Renal cortex interstitium (tissue), 15 donors: ENCODE results near the gene ATF1. TPM values are rescaled to one million over a fixed set of nuclear protein-coding genes. Genes with fewer than 3 reads are reported as not detected.

Source experiments
- DNase-seq, 11 donors: peaks; one replicate each; pipeline ENCODE4 v3.0.0-alpha.2; 2013; ENCODE audit warnings: low read depth in 9 of 11, low spot score in 4 of 11; ENCODE audit errors: extremely low read depth in 1 of 11
- long read RNA-seq, 16 experiments: transcript quantifications; one replicate each; lab custom pipeline, GENCODE V29; 2026
- polyA plus RNA-seq, 3 donors: library from polyadenylated mRNA; unstranded; fragments of 120-200 nt; gene quantifications; one replicate each; pipeline ENCODE4 v1.2.1, GENCODE V29; 2013; ENCODE audit not compliant: insufficient read length in 3 of 3

Gene ATF1
- polyA plus RNA-seq, result 10 to 100 TPM; 43.7 to 47.5 (median 43.9) TPM
- long read RNA-seq, donor 1, partial matches to known transcripts, result 0 of 2 reads
- long read RNA-seq, donor 1, other reads (novel, unspliced or antisense), result 0 of 2 reads
- long read RNA-seq, donor 2, transcript ATF1-201 (7 exons, 2,181 nt), result major isoform, 5 of 5 reads
- long read RNA-seq, donor 2, partial matches to known transcripts, result 0 of 5 reads
- long read RNA-seq, donor 2, other reads (novel, unspliced or antisense), result 0 of 5 reads
- long read RNA-seq, donor 3, transcript ATF1-201 (7 exons, 2,181 nt), result major isoform, 11 of 11 reads
- long read RNA-seq, donor 3, partial matches to known transcripts, result 0 of 11 reads
- long read RNA-seq, donor 3, other reads (novel, unspliced or antisense), result 0 of 11 reads
- long read RNA-seq, donor 4, transcript ATF1-201 (7 exons, 2,181 nt), result major isoform, 5 of 5 reads
- long read RNA-seq, donor 4, partial matches to known transcripts, result 0 of 5 reads
- long read RNA-seq, donor 4, other reads (novel, unspliced or antisense), result 0 of 5 reads
- long read RNA-seq, donor 5, result 0 reads
- long read RNA-seq, donor 6, transcript ATF1-201 (7 exons, 2,181 nt), result major isoform, 8 of 8 reads
- long read RNA-seq, donor 6, partial matches to known transcripts, result 0 of 8 reads
- long read RNA-seq, donor 6, other reads (novel, unspliced or antisense), result 0 of 8 reads
- long read RNA-seq, donor 7, partial matches to known transcripts, result 6 of 9 reads
- long read RNA-seq, donor 7, other reads (novel, unspliced or antisense), result 0 of 9 reads
- long read RNA-seq, donor 8, transcript ATF1-201 (7 exons, 2,181 nt), result major isoform, 12 of 12 reads
- long read RNA-seq, donor 8, partial matches to known transcripts, result 0 of 12 reads
- long read RNA-seq, donor 8, other reads (novel, unspliced or antisense), result 0 of 12 reads
- long read RNA-seq, donor 9, transcript ATF1-201 (7 exons, 2,181 nt), result major isoform, 8 of 8 reads
- long read RNA-seq, donor 9, partial matches to known transcripts, result 0 of 8 reads
- long read RNA-seq, donor 9, other reads (novel, unspliced or antisense), result 0 of 8 reads
- long read RNA-seq, donor 10, transcript ATF1-201 (7 exons, 2,181 nt), result major isoform, 8 of 14 reads
- long read RNA-seq, donor 10, partial matches to known transcripts, result 6 of 14 reads
- long read RNA-seq, donor 10, other reads (novel, unspliced or antisense), result 0 of 14 reads
- long read RNA-seq, donor 11, transcript ATF1-201 (7 exons, 2,181 nt), result major isoform, 10 of 10 reads
- long read RNA-seq, donor 11, partial matches to known transcripts, result 0 of 10 reads
- long read RNA-seq, donor 11, other reads (novel, unspliced or antisense), result 0 of 10 reads
- long read RNA-seq, donor 12, partial matches to known transcripts, result 0 of 3 reads
- long read RNA-seq, donor 12, other reads (novel, unspliced or antisense), result 0 of 3 reads
- long read RNA-seq, donor 13, result 0 reads
- long read RNA-seq, donor 14, partial matches to known transcripts, result 0 of 3 reads
- long read RNA-seq, donor 14, other reads (novel, unspliced or antisense), result 0 of 3 reads
- long read RNA-seq, donor 15, partial matches to known transcripts, result 0 of 4 reads
- long read RNA-seq, donor 15, other reads (novel, unspliced or antisense), result 0 of 4 reads
- long read RNA-seq, donor 16, transcript ATF1-201 (7 exons, 2,181 nt), result major isoform, 16 of 16 reads
- long read RNA-seq, donor 16, partial matches to known transcripts, result 0 of 16 reads
- long read RNA-seq, donor 16, other reads (novel, unspliced or antisense), result 0 of 16 reads

DNA sequence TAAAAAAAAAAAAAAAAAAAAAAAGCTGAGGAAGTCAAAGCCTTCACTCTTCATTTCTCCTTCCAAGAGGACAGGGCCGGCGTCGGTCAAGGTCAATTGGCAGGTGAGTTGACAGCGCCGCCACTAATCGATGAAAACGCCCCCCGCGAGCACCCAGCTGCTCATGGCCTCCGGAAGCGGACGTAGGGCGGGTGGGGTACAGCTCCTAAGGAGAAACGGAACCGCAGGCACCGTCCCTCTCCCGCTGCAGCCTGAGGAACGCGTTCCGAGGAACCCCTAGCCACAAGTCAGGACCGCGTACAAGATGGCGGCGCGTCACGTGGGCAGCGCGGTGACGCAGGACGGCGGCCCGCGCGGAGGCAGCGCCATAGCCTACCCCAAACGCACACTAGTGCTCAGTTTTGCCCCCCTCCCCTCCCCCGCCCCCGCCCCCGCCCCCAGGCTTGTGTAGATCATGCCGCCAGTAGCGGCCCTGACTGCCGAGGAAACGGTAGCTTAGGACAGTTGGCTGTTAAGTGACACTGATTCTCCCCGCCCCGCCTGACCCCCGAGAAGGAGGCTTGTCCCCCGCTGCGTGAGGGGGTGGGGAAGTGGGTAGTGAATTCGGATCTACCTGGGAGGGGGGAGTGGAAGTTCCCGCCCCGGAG, at the start of gene ATF1:
Gene ATF1 (plus strand): TSS at position 463 of the 647 bp plus-strand sequence. CDS start 16,045 bp downstream, outside the sequence.
- DNase-seq, result peak; percentile 80 to 91 (median 87)

DNA sequence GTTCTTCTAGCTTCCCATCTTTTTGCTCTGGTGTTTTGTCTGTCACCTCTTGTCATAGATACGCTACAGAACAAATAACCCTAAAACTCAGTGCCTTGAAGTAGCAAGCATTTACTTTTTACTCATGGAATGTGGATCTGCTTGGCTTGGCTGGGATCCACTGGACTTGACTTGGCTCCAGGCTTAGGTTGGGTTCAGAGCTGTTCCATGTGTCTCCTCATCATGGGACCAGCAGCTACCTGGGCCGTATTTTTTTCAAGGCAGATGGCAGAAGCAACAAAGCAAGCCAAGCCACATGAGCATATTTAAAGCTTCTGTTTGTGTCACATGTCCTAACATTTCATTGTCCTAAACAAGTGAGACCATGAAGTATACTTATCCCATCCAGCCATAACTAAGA, 48.7 kb upstream of the ATF1 start:
- DNase-seq, result no peak

DNA sequence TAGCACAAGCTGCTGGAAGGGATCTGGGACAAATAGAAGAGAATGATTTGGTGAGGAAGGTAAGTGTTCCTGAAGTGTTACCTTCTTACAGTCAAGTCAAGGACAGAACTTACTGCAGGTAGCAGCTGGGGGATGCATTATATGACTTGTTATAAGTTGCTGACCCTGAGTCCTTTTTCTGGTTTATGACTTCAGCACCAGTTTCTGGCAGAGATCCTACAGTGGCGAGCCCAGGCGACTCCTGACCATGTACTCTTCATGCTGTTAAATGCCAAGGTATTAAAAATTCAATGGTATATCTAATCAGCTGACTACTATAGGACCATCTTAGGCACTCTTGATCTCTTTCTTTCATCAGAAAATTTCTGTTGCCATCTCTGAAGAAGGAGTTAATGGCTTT, 45.1 kb upstream of the ATF1 start:
- DNase-seq, result no peak

DNA sequence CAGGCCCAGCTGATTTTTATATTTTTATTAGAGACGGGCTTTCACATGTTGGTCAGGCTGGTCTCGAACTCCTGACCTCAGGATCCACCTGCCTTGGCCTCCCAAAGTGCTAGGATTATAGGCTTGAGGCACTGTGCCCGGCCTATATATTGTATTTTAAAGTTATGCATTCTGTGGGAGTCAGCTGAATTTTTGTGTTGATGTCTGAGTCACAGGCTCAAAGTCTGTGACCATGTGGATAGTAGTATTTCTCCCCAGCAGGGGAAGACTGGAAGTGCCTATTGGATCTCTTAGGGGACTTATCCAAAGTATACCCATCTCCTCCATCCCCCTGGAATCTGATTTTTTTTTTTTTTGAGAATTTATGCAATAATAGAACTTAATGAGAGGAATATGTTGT, 43.8 kb upstream of the ATF1 start:
- no peak for DNase-seq

DNA sequence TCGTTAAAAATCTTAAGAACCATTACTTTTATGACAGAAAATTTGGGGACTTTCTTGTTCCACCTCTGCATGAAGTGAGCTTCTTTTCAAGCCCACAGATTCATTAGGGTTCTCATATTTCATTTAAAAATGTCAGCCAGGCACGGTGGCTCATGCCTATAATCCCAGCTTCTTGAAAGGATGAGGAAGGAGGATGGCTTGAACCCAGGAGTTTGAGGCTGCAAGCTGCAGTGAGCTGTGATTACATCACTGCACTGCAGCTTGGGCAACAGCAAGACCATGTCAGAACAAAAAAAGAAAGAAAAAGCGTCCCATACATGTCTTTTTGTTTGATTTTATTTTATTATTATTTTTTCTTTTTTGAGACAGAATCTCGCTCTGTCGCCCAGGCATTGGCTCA, 43.4 kb upstream of the ATF1 start:
- DNase-seq, result no peak

DNA sequence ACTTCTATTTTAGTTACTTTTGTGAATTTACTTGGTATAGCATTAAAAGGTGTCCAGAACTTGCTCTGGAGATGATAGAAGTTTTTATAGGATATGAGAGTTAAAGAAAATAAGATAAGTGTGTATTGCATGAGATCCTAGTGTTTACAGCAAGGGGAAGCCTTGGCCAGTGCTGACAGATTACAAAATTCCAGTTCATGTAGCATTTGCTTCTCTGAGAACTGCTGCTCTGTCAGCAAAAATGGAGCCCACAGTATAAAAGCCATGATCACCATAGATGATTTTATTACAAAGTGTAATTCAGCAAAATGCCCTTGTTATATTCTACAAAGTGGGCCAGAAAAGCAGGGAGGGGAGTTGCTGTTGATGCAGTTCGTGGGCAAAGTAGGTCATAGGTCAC, 40.0 kb upstream of the ATF1 start:
- DNase-seq, result no peak

DNA sequence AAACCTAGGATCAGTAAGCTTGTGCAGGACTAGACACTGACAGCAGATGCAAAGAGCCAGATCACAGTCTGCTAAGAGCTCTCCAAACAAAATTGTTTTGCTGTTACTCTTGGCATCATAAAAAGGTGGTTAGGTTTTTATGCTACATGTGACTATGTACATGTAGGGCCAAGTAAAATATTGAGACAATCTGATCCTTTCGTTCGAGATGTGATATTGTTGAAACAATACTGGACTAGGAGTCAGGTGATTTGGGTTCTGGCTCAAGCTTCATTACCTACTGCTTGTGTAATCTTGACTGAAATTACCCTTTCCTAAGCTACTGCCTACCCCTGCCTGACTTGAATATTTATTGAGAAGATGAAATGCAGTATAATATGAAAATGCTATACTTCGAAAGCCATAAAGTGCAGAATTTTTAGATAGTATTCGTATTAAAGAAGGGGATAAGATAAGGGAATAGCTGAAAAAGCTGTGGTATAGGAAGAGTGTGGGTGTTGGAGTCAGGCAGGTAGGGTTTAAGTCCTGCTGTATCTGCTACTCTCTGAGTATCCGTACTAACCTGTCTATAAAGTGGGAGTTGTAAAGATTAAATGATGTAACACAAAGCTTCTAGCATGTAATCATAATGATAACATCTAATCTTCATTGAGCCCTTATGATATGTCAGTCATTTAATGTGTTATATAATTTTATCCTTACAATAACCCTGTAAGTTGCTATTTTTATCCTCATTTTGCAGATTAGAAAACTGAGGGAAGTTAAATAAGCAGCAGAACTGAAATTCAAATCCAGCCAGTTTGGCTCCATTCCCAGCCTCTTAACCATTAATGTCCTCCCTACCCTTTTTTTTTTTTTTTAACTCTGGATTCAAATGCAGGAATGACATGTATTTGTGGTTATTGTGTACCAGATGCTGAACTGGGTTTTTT, 38.6 kb upstream of the ATF1 start:
- DNase-seq, result no peak

DNA sequence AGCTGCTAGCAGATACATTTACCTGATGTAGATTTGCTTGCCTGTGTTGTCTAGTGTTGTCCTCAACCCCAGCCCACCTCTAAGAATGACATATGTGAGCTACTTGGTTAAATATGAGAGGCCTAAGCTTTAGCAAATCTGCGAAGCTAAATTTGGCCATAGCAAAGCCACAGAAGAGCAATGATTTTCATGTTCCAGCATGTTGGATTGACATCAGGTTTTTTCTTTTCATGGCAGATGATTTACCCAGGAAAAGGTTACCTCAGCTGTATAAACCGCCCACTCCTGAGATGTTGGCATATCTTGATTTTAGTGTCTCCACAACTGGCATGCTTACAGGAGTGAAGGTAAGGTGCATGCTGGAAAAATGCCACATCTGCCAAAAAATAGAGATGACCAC, 36.4 kb upstream of the ATF1 start:
- no peak for DNase-seq

DNA sequence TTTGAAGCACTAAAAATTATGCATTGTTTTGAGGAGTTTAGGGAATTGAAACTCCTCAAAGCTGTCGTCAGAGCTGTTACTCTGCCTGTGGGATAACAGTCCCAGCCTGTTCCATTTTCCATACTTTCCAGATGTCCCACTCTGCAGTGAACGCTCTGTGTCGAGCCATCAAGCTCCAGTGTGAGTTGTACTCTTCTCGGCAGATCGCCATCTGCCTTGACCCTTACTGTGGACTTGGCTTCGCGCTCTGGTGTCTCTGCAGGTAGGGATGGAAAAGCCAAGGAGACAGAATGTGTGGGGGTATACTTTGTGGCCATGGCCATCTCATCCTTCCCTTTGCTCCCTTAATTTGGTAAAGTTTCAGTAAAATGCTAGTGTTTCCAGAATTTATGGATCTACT, 35.5 kb upstream of the ATF1 start:
- DNase-seq, result no peak

DNA sequence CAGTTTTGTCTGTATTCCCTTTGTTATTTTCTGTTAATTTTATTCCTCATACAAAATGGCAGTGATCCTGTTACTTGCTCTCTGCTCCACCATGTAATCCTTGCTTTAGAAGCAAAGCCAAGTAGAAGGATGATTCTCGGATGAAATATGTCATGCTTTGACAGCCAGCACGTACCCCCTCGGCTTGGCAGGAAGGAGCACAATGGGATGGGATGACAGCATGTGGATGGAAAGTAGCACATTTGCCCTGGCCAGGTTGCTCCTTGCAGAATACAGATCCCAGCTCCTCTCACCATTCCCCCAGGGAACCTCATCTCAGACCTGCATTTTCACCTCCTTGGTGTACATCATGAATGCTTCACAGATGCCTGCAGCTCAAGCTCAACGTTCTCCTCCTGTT, 35.1 kb upstream of the ATF1 start:
- DNase-seq, result no peak

DNA sequence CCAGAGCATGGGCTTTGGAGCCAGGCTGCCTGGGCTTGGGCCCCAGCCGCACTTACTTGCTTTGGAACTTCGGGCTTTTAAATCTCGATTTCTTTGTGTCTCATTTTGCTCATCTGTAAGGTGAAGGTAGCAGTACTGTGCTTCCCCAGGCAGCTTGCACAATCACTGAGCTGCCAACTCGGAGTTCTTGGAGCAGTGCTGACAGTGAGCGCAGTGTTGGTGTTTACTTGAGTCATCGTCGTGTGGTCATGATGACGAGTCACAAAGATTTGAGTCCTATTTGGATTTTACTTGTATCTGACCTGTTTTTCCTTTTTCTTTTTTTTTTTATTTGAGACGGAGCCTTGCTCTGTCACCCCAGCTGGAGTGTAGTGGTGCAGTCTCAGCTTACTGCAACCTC, 31.3 kb upstream of the ATF1 start:
- no peak for DNase-seq

DNA sequence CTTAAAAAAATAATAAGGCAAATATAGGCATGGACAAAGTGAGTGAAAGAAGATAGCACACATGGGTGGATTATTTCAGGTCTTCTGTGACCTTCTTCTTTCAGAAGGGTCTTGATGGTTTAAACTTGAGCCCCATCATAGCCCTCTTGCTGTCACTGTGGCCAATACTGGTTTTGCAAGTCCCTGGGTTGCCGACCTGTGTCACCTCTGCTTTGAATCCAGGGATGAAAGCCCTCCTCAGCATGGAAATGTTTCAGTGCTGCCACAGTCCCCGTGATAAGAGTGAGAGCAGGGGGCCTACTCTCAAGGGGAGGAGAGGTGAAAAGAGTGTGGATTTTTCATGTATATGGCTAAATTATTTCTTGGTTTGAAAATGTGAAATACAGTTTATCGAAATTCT, 30.2 kb upstream of the ATF1 start:
- DNase-seq, result no peak

DNA sequence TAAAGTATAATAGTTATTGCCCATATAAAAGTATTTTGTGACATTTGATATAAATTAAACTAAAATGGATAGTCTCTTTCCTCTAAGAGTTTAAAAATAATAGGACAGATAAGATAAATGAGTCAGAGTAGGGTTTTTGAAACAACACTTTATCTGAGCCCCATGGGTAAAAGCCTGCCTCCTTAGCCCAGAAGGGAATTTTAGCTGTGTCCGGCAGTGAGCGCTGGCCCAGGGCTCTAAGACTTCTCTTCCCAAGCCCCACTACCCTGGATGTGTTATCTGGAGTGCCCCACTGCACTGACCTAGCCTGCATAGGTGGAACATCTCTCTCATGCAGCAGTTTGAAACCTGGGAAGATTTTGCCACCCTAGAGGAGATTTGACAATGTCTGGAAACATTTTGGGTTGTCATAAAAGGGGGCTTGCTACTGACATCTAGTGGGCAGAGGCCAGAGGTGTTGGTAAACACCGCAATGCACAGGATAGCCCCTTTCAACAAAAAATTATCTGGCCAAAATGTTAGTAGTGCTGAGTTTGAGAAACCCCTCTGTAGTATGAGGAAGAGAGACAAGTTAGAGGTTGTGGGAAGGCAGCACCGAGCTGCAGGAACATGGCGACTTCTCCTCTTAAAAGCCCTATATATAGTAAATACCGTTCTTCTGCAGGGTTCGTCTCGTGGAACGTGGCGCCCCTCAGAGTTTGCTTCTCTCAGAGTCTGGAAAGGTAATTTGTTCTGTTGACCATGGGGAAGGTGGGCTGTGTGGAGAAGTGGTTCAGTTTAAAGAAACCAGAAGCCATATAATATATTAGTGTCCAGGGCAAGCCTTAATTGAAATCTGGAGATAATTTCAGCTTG, 29.3 kb upstream of the ATF1 start:
- peak in 10 of 11 donors; percentile 6 to 34 (median 24) for DNase-seq

DNA sequence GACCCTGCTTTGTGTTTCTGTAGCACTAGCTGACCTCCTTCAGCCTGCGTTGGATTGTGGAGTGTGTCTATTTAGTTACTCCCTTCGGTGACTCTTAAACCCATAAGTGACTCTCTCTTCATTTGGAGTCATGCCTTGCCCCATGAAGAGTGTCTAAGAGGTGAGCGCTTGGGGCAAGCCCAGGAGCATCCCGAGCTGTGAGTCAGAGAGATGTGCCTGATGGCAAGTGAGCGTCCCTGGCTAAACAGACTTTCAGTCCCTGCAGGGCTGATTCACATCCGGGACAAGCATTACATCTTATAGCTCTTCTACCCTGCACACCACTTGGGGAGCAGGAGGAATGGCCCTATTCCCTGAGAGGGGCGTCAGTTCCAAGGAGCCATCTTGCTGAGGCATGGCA, 24.3 kb upstream of the ATF1 start:
- DNase-seq, result no peak

DNA sequence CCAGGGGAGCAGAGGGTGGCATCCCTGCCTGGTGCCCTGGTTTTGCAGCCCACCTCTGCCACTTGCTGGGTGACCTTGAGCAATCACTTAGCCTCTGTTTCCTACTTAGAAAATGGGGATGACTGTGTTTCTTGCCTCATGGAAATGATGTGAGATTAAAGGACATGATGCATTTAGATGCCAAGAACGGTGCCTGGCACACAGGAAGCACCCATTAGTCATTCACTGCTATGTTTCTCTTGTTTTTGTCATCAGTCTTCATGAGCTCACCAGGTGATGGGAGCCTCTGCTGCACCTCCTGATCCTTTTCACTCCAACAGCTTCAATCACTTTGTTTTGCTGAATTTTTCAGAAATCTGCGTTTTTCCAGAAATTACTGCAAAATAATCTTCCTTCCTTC, 23.6 kb upstream of the ATF1 start:
- no peak for DNase-seq

DNA sequence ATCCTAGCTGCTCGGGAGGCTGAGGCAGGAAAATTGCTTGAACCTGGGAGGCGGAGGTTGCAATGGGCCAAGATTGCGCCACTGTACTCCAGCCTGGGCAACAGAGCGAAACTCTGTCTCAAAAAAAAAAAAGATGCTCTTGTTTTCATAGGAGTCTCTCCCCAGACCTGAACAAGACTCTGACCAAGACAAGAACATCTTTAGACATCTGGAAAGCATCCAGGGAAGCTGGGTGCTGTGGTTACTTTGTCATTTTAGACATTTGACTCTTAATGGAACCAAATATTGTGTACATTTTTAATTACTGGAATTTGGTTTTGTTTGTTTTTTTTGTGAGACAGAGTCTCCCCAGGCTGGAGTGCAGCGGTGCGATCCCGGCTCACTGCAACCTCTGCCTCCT, 21.1 kb upstream of the ATF1 start:
- no peak for DNase-seq
